PC-9 (cell line): Measurements from ENCODE around the gene AP3B1. TPM values are rescaled to one million over a fixed set of nuclear protein-coding genes. Genes with fewer than 3 reads are reported as not detected.

Source experiments
- BruUV-seq: library from RNA; stranded (reverse); fragments of 400-500 nt; replicated peaks from 2 replicates; lab custom pipeline; 2021; lab: Mats Ljungman, UMichigan
- CTCF ChIA-PET: fragments of 300-600 bp; sonication (Branson Sonifier 250); formaldehyde crosslinking; loops from one replicate; lab custom pipeline; 2022; ENCODE audit warnings: antibody characterized with exemption; lab: Charles Lee
- POLR2A ChIA-PET: fragments of 300-600 bp; sonication (Branson Sonifier 250); formaldehyde crosslinking; loops from one replicate; lab custom pipeline; 2022; ENCODE audit warnings: antibody characterized with exemption; ENCODE audit not compliant: unreplicated experiment; lab: Charles Lee
- DNase-seq, 2 experiments: peaks; one replicate each; pipeline versions ENCODE4 v3.0.0 to v3.0.0-alpha.2; 2015 to 2022; ENCODE audit warnings: mixed read lengths in 1 of 2
- H2AFZ ChIP-seq: fragments of 200-600 bp; sonication (generic); 2 replicates; pipeline ENCODE4 v1.8.1; 2017; ENCODE audit warnings: antibody characterized with exemption
- H3F3A ChIP-seq: fragments of 200-600 bp; sonication (generic); 2 replicates; pipeline ENCODE4 v1.8.1; 2017; ENCODE audit warnings: antibody characterized with exemption, mild to moderate bottlenecking, low read depth; ENCODE audit not compliant: insufficient read depth
- H3K27ac ChIP-seq: fragments of 200-600 bp; sonication (generic); 2 replicates; pipeline ENCODE4 v1.6.1; 2016; ENCODE audit warnings: mixed run types
- H3K27me3 ChIP-seq: fragments of 200-600 bp; sonication (generic); 2 replicates; pipeline ENCODE4 v1.6.1; 2016; ENCODE audit warnings: low read depth, mixed run types; ENCODE audit not compliant: insufficient read depth
- H3K36me3 ChIP-seq: fragments of 200-600 bp; sonication (generic); 2 replicates; pipeline ENCODE4 v1.6.1; 2016; ENCODE audit warnings: low read depth, mixed run types
- H3K4me1 ChIP-seq: fragments of 200-600 bp; sonication (generic); replicated peaks from 2 replicates; pipeline ENCODE4 v1.6.1; 2016; ENCODE audit warnings: mixed run types; ENCODE audit not compliant: insufficient read depth
- H3K4me2 ChIP-seq: fragments of 200-600 bp; sonication (generic); 2 replicates; pipeline ENCODE4 v1.6.1; 2017; ENCODE audit warnings: mixed run types
- H3K4me3 ChIP-seq: fragments of 200-600 bp; sonication (generic); 2 replicates; pipeline ENCODE4 v1.6.1; 2016; ENCODE audit warnings: mixed run types
- H3K79me2 ChIP-seq: fragments of 200-600 bp; sonication (generic); 2 replicates; pipeline ENCODE4 v1.6.1; 2017; ENCODE audit warnings: low read depth, mixed run types
- H3K9me2 ChIP-seq: fragments of 200-600 bp; sonication (generic); 2 replicates; pipeline ENCODE4 v1.8.1; 2017; ENCODE audit warnings: mild to moderate bottlenecking; ENCODE audit not compliant: insufficient read depth
- H3K9me3 ChIP-seq: fragments of 200-600 bp; sonication (generic); 2 replicates; pipeline ENCODE4 v1.8.1; 2016; ENCODE audit warnings: low read depth; ENCODE audit not compliant: insufficient read depth
- H4K20me1 ChIP-seq: fragments of 200-600 bp; sonication (generic); 2 replicates; pipeline ENCODE4 v1.8.1; 2017; ENCODE audit not compliant: insufficient read depth
- EZH2 ChIP-seq: fragments of 200-600 bp; sonication (generic); IDR thresholded peaks from 2 replicates; pipeline ENCODE4 v1.8.0; 2017; ENCODE audit warnings: antibody characterized with exemption, low read depth
- intact Hi-C: fragments of 100-400 bp; cut with micrococcal nuclease; formaldehyde crosslinking; loops from one replicate; pipeline ENCODE4 v1.10.0; 2022; ENCODE audit not compliant: unreplicated experiment
- total RNA-seq: library from RNA; stranded (reverse); gene quantifications from 2 replicates; pipeline ENCODE4 v1.2.3, GENCODE V29; 2021
- TF ChIP-seq, protein P1 (sequence below): fragments of 200-600 bp; sonication (generic); conservative IDR thresholded peaks from 2 replicates; pipeline ENCODE4 v1.6.1; 2017; ENCODE audit warnings: mixed run types, antibody characterized with exemption, mild to moderate bottlenecking, moderate library complexity

The AP3B1 gene
- total RNA-seq, 1 experiment from 2014 or later = 44.0 TPM

DNA sequence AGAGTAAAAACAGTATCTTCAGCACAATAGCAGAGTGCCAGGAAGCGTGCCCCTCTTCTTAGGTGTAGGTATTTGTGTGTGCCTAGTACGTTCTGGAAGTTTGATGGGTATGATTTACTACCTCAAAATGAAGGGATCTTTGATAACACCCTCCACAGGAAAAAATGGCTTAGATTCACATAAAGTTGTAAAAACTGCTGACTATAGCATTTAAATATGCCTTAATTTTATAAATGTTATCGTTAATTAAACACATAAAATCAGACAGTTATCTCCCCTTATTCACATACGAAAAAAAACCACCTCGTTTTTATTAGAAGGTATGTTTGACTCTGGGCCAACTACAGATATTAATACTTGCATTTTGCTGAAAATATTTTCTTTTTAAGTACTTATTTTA lies 274.8 kb downstream of the AP3B1 start:
- no peak for DNase-seq
- Histone ChIP-seq H3K4me1 (no peaks in the 10 kb centered on the region), H3K27me3 (no peaks in the 10 kb centered on the region), H3K4me3 (no peak overlapping the region), H3F3A (no peaks in the 10 kb centered on the region), H3K9me3 (no peaks in the 10 kb centered on the region), H3K4me2 (no peak overlapping the region), H3K79me2 (no peaks in the 10 kb centered on the region), H3K9me2 (no peaks in the 10 kb centered on the region), H2AFZ (no peak overlapping the region), H3K27ac (no peak overlapping the region), H3K36me3 (no peaks in the 10 kb centered on the region), H4K20me1 (no peaks in the 10 kb centered on the region; the same call in 1 of the 2 replicates)
- ChIA-PET CTCF (no interaction called here), POLR2A (no interaction called here)
- intact Hi-C loops = no loop called here
- TF ChIP-seq, protein P1, sequence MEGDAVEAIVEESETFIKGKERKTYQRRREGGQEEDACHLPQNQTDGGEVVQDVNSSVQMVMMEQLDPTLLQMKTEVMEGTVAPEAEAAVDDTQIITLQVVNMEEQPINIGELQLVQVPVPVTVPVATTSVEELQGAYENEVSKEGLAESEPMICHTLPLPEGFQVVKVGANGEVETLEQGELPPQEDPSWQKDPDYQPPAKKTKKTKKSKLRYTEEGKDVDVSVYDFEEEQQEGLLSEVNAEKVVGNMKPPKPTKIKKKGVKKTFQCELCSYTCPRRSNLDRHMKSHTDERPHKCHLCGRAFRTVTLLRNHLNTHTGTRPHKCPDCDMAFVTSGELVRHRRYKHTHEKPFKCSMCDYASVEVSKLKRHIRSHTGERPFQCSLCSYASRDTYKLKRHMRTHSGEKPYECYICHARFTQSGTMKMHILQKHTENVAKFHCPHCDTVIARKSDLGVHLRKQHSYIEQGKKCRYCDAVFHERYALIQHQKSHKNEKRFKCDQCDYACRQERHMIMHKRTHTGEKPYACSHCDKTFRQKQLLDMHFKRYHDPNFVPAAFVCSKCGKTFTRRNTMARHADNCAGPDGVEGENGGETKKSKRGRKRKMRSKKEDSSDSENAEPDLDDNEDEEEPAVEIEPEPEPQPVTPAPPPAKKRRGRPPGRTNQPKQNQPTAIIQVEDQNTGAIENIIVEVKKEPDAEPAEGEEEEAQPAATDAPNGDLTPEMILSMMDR = no peak
- no TSS peak for BruUV-seq

DNA sequence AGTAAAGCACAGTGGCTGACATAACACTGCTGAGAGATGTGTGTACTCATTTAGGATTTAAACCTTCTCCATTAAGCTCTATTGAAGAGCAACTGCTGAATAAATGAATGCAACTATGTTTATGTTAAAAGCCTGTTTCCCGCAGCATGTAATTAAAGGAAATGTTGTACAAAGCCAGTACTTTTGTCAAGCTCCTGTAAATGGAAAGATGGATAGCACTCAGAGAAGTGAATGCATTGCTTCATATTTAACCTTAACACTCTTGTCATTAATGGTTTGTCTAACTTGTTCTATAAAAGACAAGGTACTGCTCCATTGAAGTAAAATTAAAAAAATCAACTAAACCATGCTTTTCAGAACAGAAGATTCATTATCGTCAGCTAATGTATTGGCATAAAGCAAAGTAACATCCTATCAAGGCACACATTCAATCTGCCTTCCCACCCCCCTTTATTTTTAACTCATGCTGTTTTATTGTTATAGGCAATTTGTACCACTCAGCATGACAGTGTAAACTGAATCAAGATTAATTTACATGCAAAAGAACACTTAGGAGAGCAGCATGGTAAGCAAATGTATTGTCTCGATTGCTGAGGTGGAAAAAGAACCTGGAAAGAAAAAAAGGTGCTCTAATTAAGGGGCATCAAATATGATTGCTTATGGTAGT lies 277.5 kb downstream of the AP3B1 start:
- ChIA-PET CTCF (no interaction called here), POLR2A (no interaction called here)
- no peak for DNase-seq
- no peak overlapping the region for H3K4me3 ChIP-seq
- no peaks in the 10 kb centered on the region for H3K27me3 ChIP-seq
- H3K79me2 ChIP-seq = no peaks in the 10 kb centered on the region
- H3K9me2 ChIP-seq = no peaks in the 10 kb centered on the region
- no peaks in the 10 kb centered on the region; the same call in 1 of the 2 replicates for H4K20me1 ChIP-seq
- no peaks in the 10 kb centered on the region for H3K36me3 ChIP-seq
- TF ChIP-seq, protein P1 = no peak
- no peak for TF ChIP-seq EZH2
- no peaks in the 10 kb centered on the region for H3F3A ChIP-seq
- H3K4me1 ChIP-seq = no peaks in the 10 kb centered on the region
- no TSS peak for BruUV-seq
- intact Hi-C loops = no loop called here
- H3K27ac ChIP-seq = no peak overlapping the region
- no peak overlapping the region for H3K4me2 ChIP-seq
- no peaks in the 10 kb centered on the region for H3K9me3 ChIP-seq
- no peak overlapping the region for H2AFZ ChIP-seq

GRCh38 chr5:78009937-78010527 lies 284.5 kb downstream of the AP3B1 start:
- Histone ChIP-seq H4K20me1 (no peaks in the 10 kb centered on the region), H3K36me3 (no peaks in the 10 kb centered on the region), H3K4me1 (no peaks in the 10 kb centered on the region), H3K27me3 (no peaks in the 10 kb centered on the region), H2AFZ (no peak overlapping the region), H3K4me2 (no peak overlapping the region), H3K9me3 (no peaks in the 10 kb centered on the region), H3F3A (peaks cover 5% of the 10 kb centered on the region; the same call in 1 of the 2 replicates), H3K79me2 (no peaks in the 10 kb centered on the region), H3K9me2 (no peaks in the 10 kb centered on the region), H3K4me3 (no peak overlapping the region), H3K27ac (no peak overlapping the region)
- intact Hi-C loops = loop anchor here (2.0 to 10.0 kb wide), 3 partner anchors 143 to 449 kb away; no protein-coding TSS in a partner anchor
- POLR2A ChIA-PET = no interaction called here
- no peak for DNase-seq
- TF ChIP-seq EZH2 = no peak
- TF ChIP-seq, protein P1 = no peak
- no TSS peak for BruUV-seq
- CTCF ChIA-PET = no interaction called here
